RWPE2 (cell line): ENCODE data around the gene NUP188.

Experiments
- ATAC-seq: fragments of 200-7000 bp; cut with Tn5 transposase; 3 replicates; pipeline ENCODE4 v1.9.1; 2021; ENCODE audit warnings: low read depth
- DNase-seq: peaks from one replicate; pipeline ENCODE4 v3.0.0-alpha.2; 2020; ENCODE audit warnings: low spot score
- H3K27ac ChIP-seq: fragments of 450-650 bp; 2 replicates; pipeline ENCODE4 v1.5.1; 2017; ENCODE audit warnings: mild to moderate bottlenecking; ENCODE audit not compliant: poor library complexity, severe bottlenecking
- H3K27me3 ChIP-seq: fragments of 250-450 bp; sonication (Bioruptor Pico); 2 replicates; pipeline ENCODE4 v1.5.1; 2021; ENCODE audit warnings: mild to moderate bottlenecking, moderate library complexity; ENCODE audit not compliant: insufficient read depth, poor library complexity, severe bottlenecking
- H3K36me3 ChIP-seq: fragments of 250-450 bp; sonication (Bioruptor Pico); 2 replicates; pipeline ENCODE4 v1.5.1; 2020; ENCODE audit warnings: low read depth, mild to moderate bottlenecking, moderate library complexity
- H3K4me1 ChIP-seq: fragments of 250-450 bp; sonication (Bioruptor Pico); 2 replicates; pipeline ENCODE4 v1.5.1; 2021; ENCODE audit warnings: mild to moderate bottlenecking, moderate library complexity; ENCODE audit not compliant: insufficient read depth, poor library complexity, severe bottlenecking
- H3K4me3 ChIP-seq: fragments of 250-450 bp; sonication (Bioruptor Pico); 2 replicates; pipeline ENCODE4 v1.5.1; 2021; ENCODE audit warnings: mild to moderate bottlenecking, moderate library complexity; ENCODE audit not compliant: severe bottlenecking
- H3K9me3 ChIP-seq: fragments of 250-450 bp; sonication (Bioruptor Pico); 2 replicates; pipeline ENCODE4 v1.5.1; 2021; ENCODE audit warnings: mild to moderate bottlenecking, moderate library complexity; ENCODE audit not compliant: severe bottlenecking
- CTCF ChIP-seq: fragments of 450-650 bp; IDR thresholded peaks from one replicate; pipeline ENCODE4 v1.5.1; 2017; ENCODE audit warnings: mild to moderate bottlenecking, moderate library complexity; ENCODE audit not compliant: poor library complexity, severe bottlenecking

Gene NUP188

GRCh38 chr9:128983536-128983935, 36.0 kb downstream of the NUP188 start:
- H3K36me3 ChIP-seq: peaks cover 99% of the 10 kb centered on the region
- no peak for ATAC-seq

GRCh38 chr9:128986671-128987070, 39.2 kb downstream of the NUP188 start:
- H3K4me1 ChIP-seq: no peaks in the 10 kb centered on the region
- no peak overlapping the region for H3K27ac ChIP-seq
- ATAC-seq: no peak
- no peak for DNase-seq
- no peaks in the 10 kb centered on the region for H3K9me3 ChIP-seq
- H3K27me3 ChIP-seq: no peaks in the 10 kb centered on the region
- H3K36me3 ChIP-seq: peaks cover 95% of the 10 kb centered on the region
- TF ChIP-seq CTCF: no peak
- no peak overlapping the region for H3K4me3 ChIP-seq

More at GRCh38 chr9:128983536-128983935, 36.0 kb downstream of the NUP188 start:
- Histone ChIP-seq H3K9me3 (no peaks in the 10 kb centered on the region), H3K4me1 (no peaks in the 10 kb centered on the region), H3K27me3 (no peaks in the 10 kb centered on the region), H3K27ac (no peak overlapping the region), H3K4me3 (no peak overlapping the region)
- DNase-seq: no peak
- TF ChIP-seq CTCF: no peak

DNA sequence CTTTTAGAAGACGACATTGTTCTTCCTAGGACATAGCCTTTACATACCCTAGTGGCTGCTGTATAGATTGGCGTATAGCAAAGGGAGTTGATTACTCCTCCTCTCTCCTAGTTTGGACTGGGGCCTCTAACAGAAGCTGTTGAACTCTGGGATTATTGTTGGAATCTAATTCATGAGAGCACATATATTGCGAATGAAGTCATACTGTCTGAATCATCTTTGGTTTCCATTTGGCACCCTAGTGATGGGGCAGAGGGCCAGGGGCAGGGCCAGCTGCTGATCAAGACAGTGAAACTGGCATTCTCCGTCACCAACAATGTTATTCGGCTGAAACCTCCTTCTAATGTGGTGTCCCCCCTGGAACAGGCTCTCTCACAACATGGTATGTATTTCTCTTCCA, 40.3 kb downstream of the NUP188 start:
- Histone ChIP-seq H3K27ac (no peak overlapping the region), H3K9me3 (no peaks in the 10 kb centered on the region), H3K4me1 (no peaks in the 10 kb centered on the region), H3K27me3 (no peaks in the 10 kb centered on the region), H3K4me3 (no peak overlapping the region), H3K36me3 (peaks cover 89% of the 10 kb centered on the region)
- no peak for TF ChIP-seq CTCF
- ATAC-seq (peak; percentile 35; the same call in 1 of the 3 replicates), DNase-seq (no peak)

- no peak overlapping the region for H3K27ac ChIP-seq
- no peak overlapping the region for H3K4me3 ChIP-seq
- no peaks in the 10 kb centered on the region for H3K4me1 ChIP-seq
- H3K27me3 ChIP-seq: no peaks in the 10 kb centered on the region
- peaks cover 89% of the 10 kb centered on the region for H3K36me3 ChIP-seq
- TF ChIP-seq CTCF: peak; percentile 35
- no peaks in the 10 kb centered on the region for H3K9me3 ChIP-seq
- ATAC-seq (peak; percentile 60; the same call in 1 of the 3 replicates), DNase-seq (no peak)
Observed at GRCh38 chr9:128992995-128993394, 45.5 kb downstream of the NUP188 start.

GRCh38 chr9:128995791-128996190, 48.3 kb downstream of the NUP188 start:
- ATAC-seq: no peak
- H3K27ac ChIP-seq: no peak overlapping the region
- no peaks in the 10 kb centered on the region for H3K27me3 ChIP-seq

More at GRCh38 chr9:128995791-128996190, 48.3 kb downstream of the NUP188 start:
- H3K9me3 ChIP-seq: no peaks in the 10 kb centered on the region
- no peak for DNase-seq
- H3K4me3 ChIP-seq: no peak overlapping the region
- no peak for TF ChIP-seq CTCF
- peaks cover 88% of the 10 kb centered on the region for H3K36me3 ChIP-seq
- no peaks in the 10 kb centered on the region for H3K4me1 ChIP-seq
